HG03196 (cell line): ENCODE data around the gene SLC6A7.
"Not testable (repeated sequence)": the region's sequence is repeated elsewhere in the genome, so short reads cannot be mapped to it uniquely, and the experiment has no call there.

ENCODE experiments used
- ATAC-seq: cut with Tn5 transposase; IDR thresholded peaks from one replicate; pipeline ENCODE4 v1.9.1; 2021; ENCODE audit not compliant: unreplicated experiment

Gene SLC6A7

GRCh38 chr5:150217038-150217437 lies 27.2 kb downstream of the SLC6A7 start:
- ATAC-seq: no peak

- no peak for ATAC-seq
Observed at GRCh38 chr5:150217873-150218692, 28.2 kb downstream of the SLC6A7 start.

- ATAC-seq: no peak
Observed at GRCh38 chr5:150218693-150219035, 28.8 kb downstream of the SLC6A7 start.

- ATAC-seq: no peak
Observed at GRCh38 chr5:150219142-150219541, 29.3 kb downstream of the SLC6A7 start.

- no peak for ATAC-seq
Observed at GRCh38 chr5:150219861-150220260, 30.0 kb downstream of the SLC6A7 start.

- no peak for ATAC-seq
Observed at GRCh38 chr5:150221471-150221870, 31.6 kb downstream of the SLC6A7 start.

GRCh38 chr5:150222906-150223305 lies 33.0 kb downstream of the SLC6A7 start:
- ATAC-seq: no peak

GRCh38 chr5:150223474-150223873 lies 33.6 kb downstream of the SLC6A7 start:
- ATAC-seq: no peak

- no peak for ATAC-seq
Observed at GRCh38 chr5:150224483-150225027, 34.7 kb downstream of the SLC6A7 start.

- no peak for ATAC-seq
Observed at GRCh38 chr5:150227036-150227435, 37.2 kb downstream of the SLC6A7 start.

GRCh38 chr5:150227606-150228273 lies 37.9 kb downstream of the SLC6A7 start:
- no peak for ATAC-seq

GRCh38 chr5:150229571-150229970 lies 39.7 kb downstream of the SLC6A7 start:
- no peak for ATAC-seq

GRCh38 chr5:150230842-150231241 lies 41.0 kb downstream of the SLC6A7 start:
- ATAC-seq: no peak

GRCh38 chr5:150233706-150234105 lies 43.8 kb downstream of the SLC6A7 start:
- ATAC-seq: not testable (repeated sequence)

GRCh38 chr5:150234576-150235499 lies 45.0 kb downstream of the SLC6A7 start:
- ATAC-seq: no peak

GRCh38 chr5:150235500-150235854 lies 45.6 kb downstream of the SLC6A7 start:
- no peak for ATAC-seq

GRCh38 chr5:150236313-150236712 lies 46.5 kb downstream of the SLC6A7 start:
- ATAC-seq: no peak

GRCh38 chr5:150236981-150237754 lies 47.3 kb downstream of the SLC6A7 start:
- no peak for ATAC-seq

GRCh38 chr5:150238646-150239045 lies 48.8 kb downstream of the SLC6A7 start:
- no peak for ATAC-seq

GRCh38 chr5:150239099-150239793 lies 49.4 kb downstream of the SLC6A7 start:
- ATAC-seq: no peak
